OCI-LY3 (cell line): ENCODE results near the gene STARD3NL.

Experiments used
- EZH2phosphoT487 ChIP-seq: fragments of 200-600 bp; shearing (Covaris generic); IDR thresholded peaks from 2 replicates; pipeline ENCODE4 v1.6.1; 2018; ENCODE audit warnings: antibody characterized with exemption, mixed run types, low read depth
- TF ChIP-seq, protein P1 (sequence below): fragments of 200-600, 300-600 bp; sonication (generic); IDR thresholded peaks from 2 replicates; pipeline ENCODE4 v1.5.1; 2014; ENCODE audit warnings: antibody characterized with exemption, low read length, low read depth

DNA sequence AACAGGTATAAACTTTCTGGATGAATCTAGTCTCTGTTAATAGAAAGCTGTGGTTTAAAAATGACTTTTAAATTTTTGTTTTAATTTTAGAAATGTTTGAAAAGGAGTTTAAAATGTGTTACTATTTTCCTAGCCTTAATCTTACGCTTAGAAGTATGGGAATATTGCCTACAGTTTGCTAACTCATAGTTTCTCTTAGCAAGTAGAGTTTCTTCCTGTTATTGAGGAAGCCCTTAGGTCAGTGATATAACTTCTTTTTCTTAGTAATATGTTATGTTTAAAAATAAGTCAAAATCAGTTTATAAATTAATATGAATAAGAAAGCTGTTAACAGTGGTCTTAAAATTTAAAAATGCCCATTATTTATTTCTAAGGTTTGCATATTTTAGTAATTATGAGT is 3.1 kb downstream of the STARD3NL start:
- TF ChIP-seq, protein P1, sequence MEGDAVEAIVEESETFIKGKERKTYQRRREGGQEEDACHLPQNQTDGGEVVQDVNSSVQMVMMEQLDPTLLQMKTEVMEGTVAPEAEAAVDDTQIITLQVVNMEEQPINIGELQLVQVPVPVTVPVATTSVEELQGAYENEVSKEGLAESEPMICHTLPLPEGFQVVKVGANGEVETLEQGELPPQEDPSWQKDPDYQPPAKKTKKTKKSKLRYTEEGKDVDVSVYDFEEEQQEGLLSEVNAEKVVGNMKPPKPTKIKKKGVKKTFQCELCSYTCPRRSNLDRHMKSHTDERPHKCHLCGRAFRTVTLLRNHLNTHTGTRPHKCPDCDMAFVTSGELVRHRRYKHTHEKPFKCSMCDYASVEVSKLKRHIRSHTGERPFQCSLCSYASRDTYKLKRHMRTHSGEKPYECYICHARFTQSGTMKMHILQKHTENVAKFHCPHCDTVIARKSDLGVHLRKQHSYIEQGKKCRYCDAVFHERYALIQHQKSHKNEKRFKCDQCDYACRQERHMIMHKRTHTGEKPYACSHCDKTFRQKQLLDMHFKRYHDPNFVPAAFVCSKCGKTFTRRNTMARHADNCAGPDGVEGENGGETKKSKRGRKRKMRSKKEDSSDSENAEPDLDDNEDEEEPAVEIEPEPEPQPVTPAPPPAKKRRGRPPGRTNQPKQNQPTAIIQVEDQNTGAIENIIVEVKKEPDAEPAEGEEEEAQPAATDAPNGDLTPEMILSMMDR = no peak
- no peak for TF ChIP-seq EZH2phosphoT487
